H9 (cell line): ENCODE measurements around the gene POLDIP3. TPM values are rescaled to one million over a fixed set of nuclear protein-coding genes. Genes with fewer than 3 reads are reported as not detected.

ENCODE experiments used
- DNase-seq: peaks from one replicate; pipeline ENCODE4 v3.0.0-alpha.2; 2017
- H2AFZ ChIP-seq: one replicate; pipeline ENCODE4 v1.6.1; 2013; ENCODE audit warnings: mild to moderate bottlenecking, low read length, control low read depth, moderate library complexity
- H2AK5ac ChIP-seq: 2 replicates; pipeline ENCODE4 v1.6.1; 2013; ENCODE audit warnings: low read length, control low read depth, mixed read lengths; ENCODE audit not compliant: insufficient read length
- H2BK120ac ChIP-seq: one replicate; pipeline ENCODE4 v1.6.1; 2013; ENCODE audit warnings: low read depth, mild to moderate bottlenecking, low read length, control low read depth, inconsistent platforms; ENCODE audit not compliant: poor library complexity, severe bottlenecking
- H2BK12ac ChIP-seq: 2 replicates; pipeline ENCODE4 v1.6.1; 2013; ENCODE audit warnings: low read length, control low read depth, mixed read lengths, low read depth; ENCODE audit not compliant: insufficient read length
- H2BK15ac ChIP-seq: 2 replicates; pipeline ENCODE4 v1.6.1; 2013; ENCODE audit warnings: low read depth, low read length, control low read depth
- H2BK20ac ChIP-seq: one replicate; pipeline ENCODE4 v1.6.1; 2013; ENCODE audit warnings: low read depth, mild to moderate bottlenecking, low read length, control low read depth, inconsistent platforms; ENCODE audit not compliant: poor library complexity, severe bottlenecking
- H2BK5ac ChIP-seq: 2 replicates; pipeline ENCODE4 v1.6.1; 2013; ENCODE audit warnings: low read length, control low read depth, mixed read lengths; ENCODE audit not compliant: insufficient read length
- H3K14ac ChIP-seq: 2 replicates; pipeline ENCODE4 v1.6.1; 2013; ENCODE audit warnings: low read length, control low read depth; ENCODE audit not compliant: insufficient read depth
- H3K18ac ChIP-seq: 2 replicates; pipeline ENCODE4 v1.6.1; 2013; ENCODE audit warnings: low read depth, mild to moderate bottlenecking, mixed read lengths, low read length, control low read depth; ENCODE audit not compliant: insufficient read length
- H3K23ac ChIP-seq: 2 replicates; pipeline ENCODE4 v1.6.1; 2013; ENCODE audit warnings: low read length, control low read depth, mixed read lengths, low read depth; ENCODE audit not compliant: insufficient read length
- H3K23me2 ChIP-seq: 2 replicates; pipeline ENCODE4 v1.6.1; 2013; ENCODE audit warnings: low read depth, mild to moderate bottlenecking, mixed read lengths, low read length, control low read depth; ENCODE audit not compliant: insufficient read length, poor library complexity, severe bottlenecking
- H3K27ac ChIP-seq: 2 replicates; pipeline ENCODE4 v1.5.1; 2013; ENCODE audit warnings: low read length, control low read depth, mixed read lengths, low read depth; ENCODE audit not compliant: insufficient read length
- H3K27me3 ChIP-seq: 2 replicates; pipeline ENCODE4 v1.6.1; 2013; ENCODE audit warnings: low read length, control low read depth, inconsistent platforms; ENCODE audit not compliant: insufficient read depth
- H3K4ac ChIP-seq: 2 replicates; pipeline ENCODE4 v1.6.1; 2013; ENCODE audit warnings: low read depth, mild to moderate bottlenecking, control low read depth, inconsistent platforms, low read length, moderate library complexity
- H3K4me1 ChIP-seq: 2 replicates; pipeline ENCODE4 v1.6.1; 2013; ENCODE audit warnings: low read length, control low read depth, inconsistent platforms; ENCODE audit not compliant: insufficient read depth
- H3K4me2 ChIP-seq: 2 replicates; pipeline ENCODE4 v1.6.1; 2013; ENCODE audit warnings: low read length, control low read depth, mixed read lengths; ENCODE audit not compliant: insufficient read length, insufficient read depth
- H3K56ac ChIP-seq: 2 replicates; pipeline ENCODE4 v1.6.1; 2013; ENCODE audit warnings: low read depth, mild to moderate bottlenecking, mixed read lengths, low read length, control low read depth; ENCODE audit not compliant: insufficient read length
- H3K79me1 ChIP-seq: 2 replicates; pipeline ENCODE4 v1.6.1; 2013; ENCODE audit warnings: low read depth, mild to moderate bottlenecking, moderate library complexity, low read length, control low read depth, inconsistent platforms; ENCODE audit not compliant: insufficient read depth, poor library complexity, severe bottlenecking
- H3K79me2 ChIP-seq: 2 replicates; pipeline ENCODE4 v1.6.1; 2013; ENCODE audit warnings: low read length, control low read depth, inconsistent platforms; ENCODE audit not compliant: insufficient read depth
- H3K9ac ChIP-seq: 2 replicates; pipeline ENCODE4 v1.6.1; 2013; ENCODE audit warnings: low read length, control low read depth, mixed read lengths; ENCODE audit not compliant: insufficient read length; ENCODE audit errors: extremely low read depth
- H3K9me3 ChIP-seq: one replicate; pipeline ENCODE4 v1.6.1; 2013; ENCODE audit warnings: low read depth, low read length, inconsistent platforms; ENCODE audit not compliant: control insufficient read depth
- H3T11ph ChIP-seq: one replicate; pipeline ENCODE4 v1.6.1; 2013; ENCODE audit warnings: mild to moderate bottlenecking, low read length, control low read depth, inconsistent platforms
- H4K20me1 ChIP-seq: one replicate; pipeline ENCODE4 v1.6.1; 2013; ENCODE audit not compliant: control insufficient read depth, insufficient read length, insufficient read depth
- H4K5ac ChIP-seq: 2 replicates; pipeline ENCODE4 v1.6.1; 2013; ENCODE audit warnings: low read depth, mild to moderate bottlenecking, mixed read lengths, low read length, control low read depth; ENCODE audit not compliant: insufficient read length
- H4K8ac ChIP-seq: replicated peaks from 2 replicates; pipeline ENCODE4 v1.6.1; 2013; ENCODE audit warnings: low read length, control low read depth, mixed read lengths, low read depth; ENCODE audit not compliant: insufficient read length
- H4K91ac ChIP-seq: 2 replicates; pipeline ENCODE4 v1.6.1; 2013; ENCODE audit warnings: low read depth, mild to moderate bottlenecking, moderate library complexity, mixed read lengths, low read length, control low read depth; ENCODE audit not compliant: insufficient read length
- H3K27ac Mint-ChIP-seq, 3 experiments: 2 replicates in 2 of 3; 3 replicates in 1 of 3; pipeline ENCODE4 v1.8.0; 2020 to 2021; ENCODE audit warnings: mixed read lengths in 3 of 3, mild to moderate bottlenecking in 1 of 3, moderate library complexity in 1 of 3
- H3K27me3 Mint-ChIP-seq: 2 replicates; pipeline ENCODE4 v1.8.0; 2021; ENCODE audit warnings: low read depth, mild to moderate bottlenecking, moderate library complexity, mixed read lengths
- H3K36me3 Mint-ChIP-seq, 3 experiments: 2 replicates in 2 of 3; 3 replicates in 1 of 3; pipeline ENCODE4 v1.8.0; 2020 to 2021; ENCODE audit warnings: low read depth in 3 of 3, mixed read lengths in 3 of 3; ENCODE audit not compliant: insufficient read depth in 1 of 3
- H3K4me1 Mint-ChIP-seq, 2 experiments: 2 replicates each; pipeline ENCODE4 v1.8.0; 2020; ENCODE audit warnings: mixed read lengths in 2 of 2
- H3K4me3 Mint-ChIP-seq, 2 experiments: 2 replicates in 1 of 2; 3 replicates in 1 of 2; pipeline ENCODE4 v1.8.0; 2020 to 2021; ENCODE audit warnings: mild to moderate bottlenecking in 2 of 2, mixed read lengths in 2 of 2, moderate library complexity in 1 of 2
- H3K9me3 Mint-ChIP-seq, 2 experiments: 2 replicates in 1 of 2; 3 replicates in 1 of 2; pipeline ENCODE4 v1.8.0; 2020; ENCODE audit warnings: mild to moderate bottlenecking in 2 of 2, mixed read lengths in 2 of 2, moderate library complexity in 1 of 2
- CTCF ChIP-seq: fragments of 200-600 bp; sonication (generic); conservative IDR thresholded peaks from 3 replicates; pipeline ENCODE4 v1.8.0; 2021; ENCODE audit warnings: antibody characterized with exemption, mild to moderate bottlenecking
- WGBS: extraction: QIAGEN DNeasy Blood & Tissue Kit; methylation state at CpG from one replicate; pipeline ENCODE4 v1.1.7; 2013; ENCODE audit warnings: missing lambda C conversion rate, low lambda C conversion rate, mixed read lengths; ENCODE audit not compliant: insufficient read length; ENCODE audit errors: extremely low coverage; 5-methylcytosine and 5-hydroxymethylcytosine counted together
- total RNA-seq: library from RNA; stranded (reverse); gene quantifications from 2 replicates; pipeline ENCODE4 v1.2.1, GENCODE V29; 2021

The POLDIP3 gene
- total RNA-seq, 1 experiment from 2014 or later, result 90.8 TPM

- H2AK5ac ChIP-seq, result no peak overlapping the region
- H4K20me1 ChIP-seq, result no peaks in the 10 kb centered on the region
- H2BK12ac ChIP-seq, result no peak overlapping the region
- H3K4me1 Mint-ChIP-seq, result peaks cover 15 to 19% of the 10 kb centered on the region in 2 experiments
- no peak overlapping the region for H3K9ac ChIP-seq
- peaks cover 5% of the 10 kb centered on the region for H3K23me2 ChIP-seq
- no peak overlapping the region for H3K27ac Mint-ChIP-seq
- peaks cover 19 to 21% of the 10 kb centered on the region in 2 experiments for H3K9me3 Mint-ChIP-seq
- H3K4ac ChIP-seq, result no peak overlapping the region
- H3K56ac ChIP-seq, result no peak overlapping the region
- no peak overlapping the region for H3K23ac ChIP-seq
- no peak overlapping the region for H2BK15ac ChIP-seq
- peaks cover 3 to 11% (median 3%) of the 10 kb centered on the region in 3 experiments; a peak in 5 of 7 replicates for H3K36me3 Mint-ChIP-seq
- H3K27ac ChIP-seq, result no peak overlapping the region
- H3K79me2 ChIP-seq, result no peaks in the 10 kb centered on the region
- peaks cover 6% of the 10 kb centered on the region; the same call in 1 of the 2 replicates for H3K27me3 ChIP-seq
- no peak overlapping the region for H2AFZ ChIP-seq
- no peak overlapping the region for H2BK120ac ChIP-seq
- TF ChIP-seq CTCF, result no peak; the same call in 2 of the 3 replicates
- no peak overlapping the region for H3K4me2 ChIP-seq
- peaks cover 4% of the 10 kb centered on the region for H3K9me3 ChIP-seq
- no peak overlapping the region for H4K91ac ChIP-seq
- peaks cover 77% of the 10 kb centered on the region for H3K27me3 Mint-ChIP-seq
- no peak overlapping the region for H4K5ac ChIP-seq
- no peak overlapping the region for H3T11ph ChIP-seq
- no peak overlapping the region for H3K4me3 Mint-ChIP-seq
- H3K14ac ChIP-seq, result no peak overlapping the region
- H3K4me1 ChIP-seq, result no peaks in the 10 kb centered on the region
- no peak overlapping the region for H4K8ac ChIP-seq
- H3K18ac ChIP-seq, result no peak overlapping the region
- H2BK5ac ChIP-seq, result no peak overlapping the region
- WGBS, result no CpG with 5 or more reads among the region's 11 CpGs
- no peak overlapping the region for H2BK20ac ChIP-seq
- DNase-seq, result no peak
- H3K79me1 ChIP-seq, result no peaks in the 10 kb centered on the region
Measured at GRCh38 chr22:42549331-42550060, 65.2 kb downstream of the POLDIP3 start.
